IPS-20b (cell line): ENCODE results near the gene MAP1LC3B2.
A peak's percentile ranks its signal among the peaks of the same experiment; 100 is the strongest.

ENCODE experiments used
- H3K27ac ChIP-seq: one replicate; pipeline ENCODE4 v1.5.1; 2013; ENCODE audit warnings: low read length
- H3K27me3 ChIP-seq: 2 replicates; pipeline ENCODE4 v1.6.1; 2013; ENCODE audit warnings: mild to moderate bottlenecking, low read length, inconsistent platforms; ENCODE audit not compliant: insufficient read depth
- H3K36me3 ChIP-seq: 2 replicates; pipeline ENCODE4 v1.6.1; 2013; ENCODE audit warnings: low read depth, mild to moderate bottlenecking, inconsistent platforms, low read length, moderate library complexity; ENCODE audit not compliant: insufficient read depth
- H3K4me1 ChIP-seq: 2 replicates; pipeline ENCODE4 v1.6.1; 2013; ENCODE audit warnings: mild to moderate bottlenecking, control low read depth, inconsistent platforms, low read length, moderate library complexity; ENCODE audit not compliant: insufficient read depth
- H3K4me3 ChIP-seq: 2 replicates; pipeline ENCODE4 v1.5.1; 2013; ENCODE audit warnings: mild to moderate bottlenecking, low read length, inconsistent platforms
- H3K9ac ChIP-seq: 2 replicates; pipeline ENCODE4 v1.6.1; 2013; ENCODE audit warnings: low read depth, mild to moderate bottlenecking, inconsistent platforms, low read length, moderate library complexity
- H3K9me3 ChIP-seq: 2 replicates; pipeline ENCODE4 v1.6.1; 2013; ENCODE audit warnings: mild to moderate bottlenecking, low read depth, low read length, inconsistent platforms; ENCODE audit not compliant: insufficient read depth

The MAP1LC3B2 gene

GRCh38 chr12:116559162-116559935 lies at the start of gene MAP1LC3B2:
MAP1LC3B2 (plus strand) TSS chr12:116559381; CDS start chr12:116575943, 16,562 bp downstream.
- Histone ChIP-seq H3K27ac (no peak within 1 kb of the TSS), H3K9me3 (peaks cover 5% of the 10 kb centered on the region; the same call in 1 of the 2 replicates), H3K4me1 (peaks cover 6% of the 10 kb centered on the region; the same call in 1 of the 2 replicates), H3K36me3 (no peaks in the 10 kb centered on the region), H3K27me3 (no peaks in the 10 kb centered on the region), H3K9ac (peak within 1 kb of the TSS; percentile 8; the same call in 1 of the 2 replicates), H3K4me3 (0 out of 2 replicates have a peak within 1 kb of the TSS, but pooled peaks have one; percentile 5)

GRCh38 chr12:116513944-116514343 lies 45.2 kb upstream of the MAP1LC3B2 start:
- Histone ChIP-seq H3K27ac (no peak overlapping the region), H3K9ac (no peak overlapping the region), H3K9me3 (no peaks in the 10 kb centered on the region), H3K36me3 (no peaks in the 10 kb centered on the region), H3K4me1 (peaks cover 12% of the 10 kb centered on the region; the same call in 1 of the 2 replicates), H3K27me3 (peaks cover 18% of the 10 kb centered on the region; the same call in 1 of the 2 replicates), H3K4me3 (no peak overlapping the region)

DNA sequence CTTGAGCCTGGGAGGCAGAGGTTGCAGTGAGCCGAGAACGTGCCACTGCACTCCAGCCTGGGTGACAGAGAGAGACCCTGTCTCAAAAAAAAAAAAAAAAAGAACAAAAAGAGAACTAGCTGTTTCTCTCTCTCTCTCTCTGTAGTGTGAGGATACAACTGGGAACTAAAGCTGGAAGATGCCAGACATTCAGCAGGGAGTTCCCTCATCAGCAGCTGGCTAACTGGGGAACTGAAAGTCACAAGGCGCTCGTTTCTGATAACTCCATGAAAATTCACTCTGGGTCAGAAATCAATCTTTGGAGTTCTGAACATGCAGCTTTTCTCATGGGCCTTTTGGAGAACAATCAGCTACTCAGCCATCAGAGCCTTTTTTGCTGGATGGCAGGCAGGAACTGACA lies 43.5 kb upstream of the MAP1LC3B2 start:
- Histone ChIP-seq H3K9ac (no peak overlapping the region), H3K4me1 (peaks cover 12% of the 10 kb centered on the region; the same call in 1 of the 2 replicates), H3K27me3 (peaks cover 19% of the 10 kb centered on the region; the same call in 1 of the 2 replicates), H3K9me3 (no peaks in the 10 kb centered on the region), H3K27ac (no peak overlapping the region), H3K4me3 (no peak overlapping the region), H3K36me3 (no peaks in the 10 kb centered on the region)

- no peak overlapping the region for H3K9ac ChIP-seq
- H3K4me1 ChIP-seq = peaks cover 12% of the 10 kb centered on the region; the same call in 1 of the 2 replicates
- H3K4me3 ChIP-seq = no peak overlapping the region
- H3K36me3 ChIP-seq = no peaks in the 10 kb centered on the region
- no peaks in the 10 kb centered on the region for H3K9me3 ChIP-seq
- H3K27ac ChIP-seq = no peak overlapping the region
- H3K27me3 ChIP-seq = peaks cover 19% of the 10 kb centered on the region; the same call in 1 of the 2 replicates
Observed at GRCh38 chr12:116516657-116517056, 42.5 kb upstream of the MAP1LC3B2 start.

DNA sequence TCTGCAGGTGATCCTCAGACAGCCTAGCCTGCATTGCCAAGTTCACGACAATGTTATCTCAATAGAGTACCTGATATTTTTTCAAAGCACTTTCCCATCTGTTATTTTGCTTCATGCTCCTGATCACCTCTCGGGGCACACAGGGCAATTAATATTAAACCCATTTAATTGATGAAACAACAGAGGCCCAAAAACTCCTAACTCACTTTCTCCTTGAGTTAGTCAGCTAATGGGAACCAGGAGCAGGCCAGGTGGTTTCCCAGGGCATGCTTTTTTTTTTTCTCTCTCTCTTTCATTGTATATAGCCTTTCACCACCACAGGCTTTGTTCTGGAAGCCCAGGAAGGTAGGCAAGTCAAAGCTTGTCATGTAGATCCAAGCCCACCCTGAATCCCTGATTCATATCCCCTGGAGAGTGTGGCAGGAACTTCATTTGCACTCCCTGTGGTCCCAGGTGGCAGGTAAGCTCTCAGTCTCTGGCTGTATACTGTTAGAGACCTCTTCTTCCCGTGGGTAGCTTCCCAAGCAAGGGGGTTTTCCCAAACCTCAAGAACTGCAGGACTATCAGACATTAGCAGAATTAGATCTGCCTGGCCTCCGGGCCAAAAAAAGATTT lies 41.6 kb upstream of the MAP1LC3B2 start:
- H3K27me3 ChIP-seq = peaks cover 19% of the 10 kb centered on the region; the same call in 1 of the 2 replicates
- no peak overlapping the region for H3K27ac ChIP-seq
- no peak overlapping the region for H3K4me3 ChIP-seq
- no peaks in the 10 kb centered on the region for H3K9me3 ChIP-seq
- peaks cover 12% of the 10 kb centered on the region; the same call in 1 of the 2 replicates for H3K4me1 ChIP-seq
- H3K9ac ChIP-seq = no peak overlapping the region
- no peaks in the 10 kb centered on the region for H3K36me3 ChIP-seq

GRCh38 chr12:116520225-116520760 lies 38.9 kb upstream of the MAP1LC3B2 start:
- no peaks in the 10 kb centered on the region for H3K9me3 ChIP-seq
- H3K4me3 ChIP-seq = no peak overlapping the region
- peaks cover 24% of the 10 kb centered on the region; the same call in 1 of the 2 replicates for H3K27me3 ChIP-seq
- no peak overlapping the region for H3K27ac ChIP-seq
- H3K9ac ChIP-seq = no peak overlapping the region
- no peaks in the 10 kb centered on the region for H3K36me3 ChIP-seq
- peaks cover 15% of the 10 kb centered on the region; the same call in 1 of the 2 replicates for H3K4me1 ChIP-seq

DNA sequence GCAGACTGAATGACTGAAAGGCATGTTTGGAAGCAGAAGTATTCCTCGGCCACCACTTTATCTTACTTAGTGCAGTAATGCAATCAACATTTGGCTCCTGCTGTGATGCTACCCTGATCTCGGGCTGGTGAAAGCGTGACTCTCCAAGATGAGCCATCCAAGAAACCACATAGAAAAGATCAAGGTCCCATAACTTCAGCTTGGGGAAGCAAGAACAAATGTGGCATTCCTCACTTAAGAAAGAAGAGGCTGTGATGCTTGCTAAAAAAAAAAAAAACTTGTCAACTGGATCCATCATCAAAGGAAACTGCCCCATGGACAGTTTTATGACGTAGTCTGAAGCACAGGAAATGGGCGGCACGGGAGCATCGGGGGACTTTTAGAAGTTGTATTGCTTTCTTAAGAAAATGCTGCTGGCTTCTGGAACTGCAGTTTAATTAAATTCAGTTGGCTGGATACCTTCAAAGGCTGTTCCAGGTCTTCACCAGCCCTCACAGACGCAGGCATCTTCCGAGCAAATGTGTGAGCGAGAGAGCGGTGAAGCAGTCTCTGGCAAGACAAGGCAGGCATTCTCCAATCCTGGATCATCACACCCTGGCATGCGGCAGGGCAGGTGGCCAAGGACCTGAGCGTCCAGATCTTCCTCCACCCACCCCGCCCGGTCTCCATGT lies 38.2 kb upstream of the MAP1LC3B2 start:
- no peak overlapping the region for H3K9ac ChIP-seq
- H3K4me3 ChIP-seq = no peak overlapping the region
- no peak overlapping the region for H3K27ac ChIP-seq

DNA sequence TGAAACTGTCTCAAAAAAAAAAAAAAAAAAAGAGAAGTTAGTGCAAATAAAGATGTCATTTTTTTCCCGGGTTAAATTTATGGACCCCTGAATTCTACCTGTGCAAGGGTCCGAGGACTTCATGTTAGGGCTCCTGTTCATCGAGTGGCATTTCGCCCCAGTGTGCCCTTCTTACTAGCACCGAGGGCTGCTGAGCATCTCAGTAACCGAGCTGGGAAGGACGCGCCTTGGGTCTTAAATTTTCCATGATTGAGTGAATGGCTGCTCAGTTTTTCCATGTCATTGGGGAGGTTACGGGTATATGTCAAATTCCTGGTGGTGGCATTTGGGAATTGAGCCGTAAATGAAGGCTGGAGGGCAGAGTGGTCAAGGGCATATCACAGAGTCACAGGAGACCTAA lies 34.9 kb upstream of the MAP1LC3B2 start:
- no peak overlapping the region for H3K27ac ChIP-seq
- no peaks in the 10 kb centered on the region for H3K9me3 ChIP-seq
- peak overlapping the region; percentile 6; the same call in 1 of the 2 replicates for H3K9ac ChIP-seq
- peaks cover 11% of the 10 kb centered on the region; the same call in 1 of the 2 replicates for H3K4me1 ChIP-seq
- no peaks in the 10 kb centered on the region for H3K36me3 ChIP-seq
- H3K4me3 ChIP-seq = no peak overlapping the region
- peaks cover 9% of the 10 kb centered on the region; the same call in 1 of the 2 replicates for H3K27me3 ChIP-seq

More for the DNA sequence above, 38.2 kb upstream of the MAP1LC3B2 start:
- H3K36me3 ChIP-seq = no peaks in the 10 kb centered on the region
- H3K9me3 ChIP-seq = no peaks in the 10 kb centered on the region
- H3K4me1 ChIP-seq = peaks cover 21% of the 10 kb centered on the region; the same call in 1 of the 2 replicates
- H3K27me3 ChIP-seq = peaks cover 24% of the 10 kb centered on the region; the same call in 1 of the 2 replicates

DNA sequence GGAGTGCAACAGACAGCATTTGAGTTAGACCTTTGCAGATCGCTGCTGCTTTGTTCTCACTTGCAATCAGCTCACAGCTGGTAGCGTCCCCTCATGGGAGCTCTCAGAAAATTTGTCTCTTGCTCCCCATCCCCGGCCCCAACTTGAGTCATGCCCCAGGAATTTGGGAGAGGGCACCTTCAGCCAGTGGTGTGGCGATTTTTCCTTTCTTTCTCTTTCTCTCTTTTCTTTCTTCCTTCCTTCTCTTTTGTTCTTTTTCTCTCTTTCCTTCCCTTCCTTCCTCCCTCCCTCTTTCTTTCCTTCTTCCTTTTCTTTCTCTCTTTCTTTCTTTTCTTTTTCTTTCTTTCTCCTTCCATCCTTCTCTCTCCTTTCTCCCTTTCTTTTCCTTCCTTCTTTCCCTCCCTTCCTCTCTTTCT lies 34.2 kb upstream of the MAP1LC3B2 start:
- peaks cover 5% of the 10 kb centered on the region; the same call in 1 of the 2 replicates for H3K27me3 ChIP-seq
- peak overlapping the region; percentile 21; the same call in 1 of the 2 replicates for H3K4me3 ChIP-seq
- H3K4me1 ChIP-seq = peaks cover 11% of the 10 kb centered on the region; the same call in 1 of the 2 replicates
- no peaks in the 10 kb centered on the region for H3K36me3 ChIP-seq
- H3K27ac ChIP-seq = no peak overlapping the region
- no peaks in the 10 kb centered on the region for H3K9me3 ChIP-seq
- H3K9ac ChIP-seq = peak overlapping the region; percentile 6; the same call in 1 of the 2 replicates

GRCh38 chr12:116525418-116526001 lies 33.7 kb upstream of the MAP1LC3B2 start:
- Histone ChIP-seq H3K36me3 (no peaks in the 10 kb centered on the region), H3K9me3 (no peaks in the 10 kb centered on the region), H3K4me1 (peaks cover 11% of the 10 kb centered on the region; the same call in 1 of the 2 replicates), H3K4me3 (peak overlapping the region; percentile 21; the same call in 1 of the 2 replicates), H3K27ac (no peak overlapping the region), H3K27me3 (peaks cover 5% of the 10 kb centered on the region; the same call in 1 of the 2 replicates), H3K9ac (peak overlapping the region; percentile 5; the same call in 1 of the 2 replicates)
